HG03175 (cell line): ENCODE measurements around the gene ZNF883.
"Not testable (repeated sequence)": the region's sequence is repeated elsewhere in the genome, so short reads cannot be mapped to it uniquely, and the experiment has no call there.

Experiments
- ATAC-seq: cut with Tn5 transposase; IDR thresholded peaks from one replicate; pipeline ENCODE4 v1.9.1; 2021; ENCODE audit warnings: mild to moderate bottlenecking, moderate library complexity; ENCODE audit not compliant: unreplicated experiment

Gene ZNF883

GRCh38 chr9:113011911-113012381 lies at the start of gene ZNF883:
TSS of gene ZNF883 (minus strand) at chr9:113012192.
- ATAC-seq = no peak

GRCh38 chr9:113061072-113061850 lies 49.3 kb upstream of the ZNF883 start:
- not testable (repeated sequence) for ATAC-seq

- not testable (repeated sequence) for ATAC-seq
Observed at GRCh38 chr9:113059581-113060284, 47.7 kb upstream of the ZNF883 start.

- ATAC-seq = no peak
Observed at GRCh38 chr9:113057193-113057592, 45.2 kb upstream of the ZNF883 start.

GRCh38 chr9:113056191-113057106 lies 44.5 kb upstream of the ZNF883 start, which contains the start of gene ZFP37:
TSS of gene ZFP37 (minus strand) at chr9:113056724. CDS start at chr9:113056688, 36 bp downstream.
- peak; percentile 80 for ATAC-seq

GRCh38 chr9:113042884-113043657 lies 31.1 kb upstream of the ZNF883 start:
- ATAC-seq = no peak

- no peak for ATAC-seq
Observed at GRCh38 chr9:113026200-113026599, 14.2 kb upstream of the ZNF883 start.

GRCh38 chr9:113018247-113018646 lies 6.3 kb upstream of the ZNF883 start:
- ATAC-seq = no peak

GRCh38 chr9:113012492-113012891 lies 500 bp upstream of the ZNF883 start:
- ATAC-seq = no peak

- no peak for ATAC-seq
Observed at GRCh38 chr9:113005777-113006176, 6.2 kb downstream of the ZNF883 start.

GRCh38 chr9:112997236-112997941 lies 14.6 kb downstream of the ZNF883 start:
- no peak for ATAC-seq

GRCh38 chr9:112971415-112971814 lies 40.6 kb downstream of the ZNF883 start:
- no peak for ATAC-seq

- no peak for ATAC-seq
Observed at GRCh38 chr9:112970939-112971338, 41.1 kb downstream of the ZNF883 start.

GRCh38 chr9:112969730-112970129 lies 42.3 kb downstream of the ZNF883 start:
- ATAC-seq = no peak

- ATAC-seq = no peak
Observed at GRCh38 chr9:112955550-112955949, 56.4 kb downstream of the ZNF883 start.

- ATAC-seq = no peak
Observed at GRCh38 chr9:112945620-112946208, 66.3 kb downstream of the ZNF883 start.

GRCh38 chr9:112939418-112939817 lies 72.6 kb downstream of the ZNF883 start:
- no peak for ATAC-seq

GRCh38 chr9:112933696-112934095 lies 78.3 kb downstream of the ZNF883 start:
- ATAC-seq = no peak

- ATAC-seq = no peak
Observed at GRCh38 chr9:112925058-112925641, 86.8 kb downstream of the ZNF883 start.
